ENCODE data around the gene ZBTB12.

Gene ZBTB12

DNA sequence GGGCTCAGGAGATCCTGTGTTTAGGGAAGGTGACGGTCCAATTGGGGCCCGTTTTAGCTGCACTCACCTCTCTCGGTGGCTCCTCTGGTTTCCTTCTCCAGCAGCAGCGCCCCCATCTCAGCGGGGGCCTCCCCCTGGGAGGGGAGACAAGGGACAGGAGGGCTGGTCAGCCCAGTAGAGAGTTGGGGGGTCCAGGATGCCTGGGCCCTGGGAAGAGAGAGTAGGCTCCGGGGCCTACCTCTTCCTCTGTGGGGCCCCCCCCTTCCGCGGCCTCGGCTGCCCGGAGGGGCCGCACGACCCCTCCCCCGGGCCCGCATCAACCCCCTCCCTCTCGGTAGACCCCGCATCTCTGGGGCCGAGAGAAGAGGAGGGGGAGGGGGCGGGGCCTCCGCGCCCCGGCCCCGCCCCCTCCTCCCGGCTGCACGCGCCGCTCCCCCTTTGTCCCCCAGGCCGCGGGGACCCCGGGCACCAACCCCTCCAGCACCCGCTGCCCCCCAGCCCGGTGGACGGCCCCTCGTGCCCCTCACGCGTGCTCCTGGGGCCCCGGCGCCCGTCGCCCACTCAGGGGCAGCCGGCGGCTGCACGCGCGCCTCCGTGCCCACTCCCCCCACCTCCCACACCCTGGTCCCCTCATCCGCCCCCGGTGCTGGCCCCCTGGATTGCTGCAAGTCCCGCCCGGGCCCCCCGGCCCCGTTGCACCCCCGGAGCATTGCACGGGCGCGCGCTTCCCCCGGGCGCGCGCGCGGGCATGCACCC is 4.9 kb downstream of the ZBTB12 start:
- DNase-seq, result no peak

DNA sequence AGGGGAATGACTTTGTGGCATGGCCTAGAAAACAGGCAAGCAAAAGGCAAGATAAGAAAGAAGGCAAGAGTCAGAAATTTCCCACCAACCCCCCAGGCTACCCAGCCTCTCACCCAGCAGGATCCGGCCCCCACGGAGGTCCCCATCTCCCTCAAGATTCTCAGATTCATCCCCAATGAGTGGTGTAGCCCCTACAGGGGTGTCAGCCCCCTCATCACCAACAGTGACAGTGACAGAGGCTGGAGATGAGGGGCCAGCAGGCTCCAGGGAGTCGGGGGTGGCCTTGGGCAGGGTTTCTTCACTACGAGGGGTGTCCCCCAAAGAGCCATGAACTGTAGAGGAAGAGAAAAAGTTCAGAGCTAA is 5.4 kb downstream of the ZBTB12 start:
- DNase-seq, result no peak

DNA sequence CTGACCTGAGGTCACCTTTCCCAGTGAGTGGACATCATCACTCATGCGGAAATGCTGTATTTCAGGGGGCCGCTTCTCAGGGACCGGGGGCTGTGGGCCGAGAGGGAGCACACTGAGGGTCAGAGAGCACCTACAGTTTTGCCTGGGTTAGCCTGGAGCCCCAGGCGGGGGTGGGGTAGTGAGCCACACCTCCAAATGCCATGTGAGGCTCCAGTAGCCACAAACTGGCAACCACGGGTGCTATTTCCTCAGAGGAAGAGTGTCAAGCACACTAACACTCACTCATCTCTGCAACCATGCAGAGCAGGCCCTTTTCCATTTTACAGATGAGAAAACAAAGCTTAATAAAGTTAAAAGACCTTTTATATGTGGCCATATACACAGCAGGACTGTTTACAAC is 9.1 kb downstream of the ZBTB12 start:
- peak; percentile 42 for DNase-seq

DNA sequence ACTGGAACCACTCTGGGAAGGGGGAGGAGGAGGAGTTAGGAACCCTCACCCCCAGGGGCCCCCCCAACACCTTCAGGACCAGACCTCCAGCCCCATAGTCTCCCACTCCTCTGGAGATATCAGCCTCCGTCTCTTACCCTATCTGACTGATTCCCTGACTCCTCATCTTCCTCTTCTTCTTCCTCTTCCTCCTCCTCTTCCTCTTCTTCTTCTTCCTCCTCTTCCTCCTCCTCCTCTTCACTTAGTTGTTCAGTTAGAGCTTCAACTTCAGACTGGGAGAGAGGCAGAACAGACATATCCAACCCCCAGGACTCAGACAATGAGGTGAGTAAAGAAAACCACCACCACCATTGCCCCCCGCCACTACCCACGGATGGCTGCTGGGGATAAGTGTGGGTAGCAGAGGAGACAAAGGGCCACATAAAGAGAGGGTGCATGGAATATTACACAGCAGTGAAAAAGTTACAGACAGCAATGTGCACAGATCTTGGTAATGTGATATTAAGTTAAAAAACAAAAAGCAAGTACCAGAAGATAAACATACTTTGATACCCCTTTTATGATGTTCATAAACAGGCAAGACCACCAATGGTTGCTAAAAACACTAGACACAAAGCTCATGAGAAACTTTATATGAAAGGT is 12.4 kb downstream of the ZBTB12 start:
- no peak for DNase-seq

DNA sequence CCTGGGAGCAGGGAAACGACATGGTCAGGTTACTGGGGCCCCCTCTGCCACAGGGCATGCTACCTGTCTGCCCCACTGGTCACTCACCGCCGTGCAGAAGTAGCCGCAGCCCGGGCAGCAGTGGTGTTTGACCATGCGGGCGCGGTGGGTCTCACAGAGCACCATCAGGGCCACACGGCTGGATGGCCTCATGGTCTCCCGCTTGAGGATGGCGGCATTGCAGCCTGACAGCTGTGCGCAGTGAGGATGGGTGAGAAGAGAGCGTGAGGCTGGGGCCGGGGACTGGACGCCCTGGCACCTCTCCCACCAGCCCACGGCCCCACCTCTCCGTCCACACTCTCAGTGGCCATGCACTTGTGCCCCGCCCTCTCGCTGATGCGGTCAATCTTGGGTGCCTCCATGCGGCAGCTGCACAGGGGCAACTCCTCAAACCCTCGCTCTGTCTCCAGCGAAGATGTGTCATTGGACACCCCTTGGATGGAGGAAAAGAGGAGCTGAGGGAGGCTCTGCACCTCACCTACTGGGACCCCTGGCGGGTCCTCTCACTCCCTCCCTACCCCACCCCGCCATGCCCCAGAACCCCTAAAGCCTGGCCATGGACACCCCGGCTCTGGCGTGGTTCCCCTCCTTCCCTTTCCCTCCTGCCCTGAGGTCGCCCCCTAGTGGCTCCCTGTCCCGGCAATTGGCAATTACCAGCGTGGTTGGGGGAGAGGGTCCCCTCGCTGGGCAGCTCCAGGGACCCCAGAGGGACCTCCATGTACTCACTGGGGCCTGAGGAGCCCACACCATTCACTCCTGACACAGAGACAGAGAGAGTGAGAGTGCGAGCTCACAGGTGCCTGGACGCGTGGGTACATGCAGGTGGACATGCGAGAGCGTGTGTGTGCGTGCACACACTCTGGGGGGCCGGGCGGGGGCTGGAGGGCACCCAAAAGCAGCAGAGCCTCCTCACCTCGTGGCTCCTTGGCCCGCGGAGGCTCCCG is 13.3 kb downstream of the ZBTB12 start:
- no peak for DNase-seq

DNA sequence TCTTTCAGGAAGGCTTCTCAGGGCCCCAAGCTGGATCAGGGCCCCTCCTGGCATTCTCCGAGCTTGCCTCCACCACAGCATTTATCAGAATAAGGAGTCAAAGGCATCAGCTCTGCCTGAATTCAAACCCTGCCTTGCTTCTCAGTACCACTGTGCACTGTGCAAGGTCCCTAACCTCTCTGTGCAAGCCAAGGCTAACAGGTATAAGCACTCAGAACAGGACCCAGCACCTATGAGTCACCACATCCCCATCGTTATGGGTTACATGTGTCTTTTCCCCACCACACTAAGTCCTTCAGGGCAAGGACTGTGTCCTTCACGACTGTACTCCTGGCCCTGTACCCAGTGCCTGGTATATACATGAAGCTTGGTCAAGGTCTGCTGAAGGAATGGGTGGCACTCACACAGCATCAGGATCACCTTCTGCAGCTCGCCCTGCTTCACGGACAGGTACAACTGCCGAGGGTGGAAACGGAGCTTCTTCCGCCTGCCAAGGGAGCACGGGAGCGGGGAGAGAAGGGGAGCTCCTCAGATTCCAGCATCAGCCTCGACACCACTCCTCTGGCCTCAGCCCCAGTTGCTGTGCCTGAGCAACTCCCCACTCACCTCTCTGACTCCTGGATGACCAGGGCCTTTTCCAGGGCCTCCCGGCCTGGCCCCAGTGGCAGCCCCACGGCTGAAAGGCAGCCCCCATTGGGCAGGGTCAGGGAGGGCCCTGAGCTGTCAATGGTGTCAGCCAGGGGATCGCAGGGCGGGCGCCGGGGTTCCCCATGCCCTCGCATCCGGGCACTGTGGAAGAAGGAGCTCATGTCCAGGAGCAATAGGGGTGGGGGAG is 14.5 kb downstream of the ZBTB12 start:
- DNase-seq, result no peak

DNA sequence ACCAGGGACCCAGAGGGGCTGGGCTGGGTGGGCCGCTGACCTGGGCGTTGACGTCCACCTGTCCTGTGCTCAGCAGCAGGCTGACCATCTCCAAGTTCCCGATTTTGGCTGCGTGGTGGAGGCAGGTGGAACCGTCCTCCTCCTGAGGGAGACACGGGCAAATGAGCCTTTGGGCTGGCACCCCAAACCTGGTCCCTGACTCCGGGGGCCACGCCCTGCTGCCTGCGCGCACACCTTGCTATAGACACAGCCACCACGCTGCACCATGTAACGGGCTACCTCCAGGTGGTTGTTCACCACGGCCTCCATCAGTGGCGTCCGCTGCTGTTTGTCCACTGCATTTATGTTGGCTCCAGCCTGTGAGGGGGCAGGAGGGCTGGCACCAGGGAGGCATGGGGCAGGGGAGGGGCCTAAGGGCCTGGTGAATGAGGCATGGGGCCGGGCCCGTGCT is 15.3 kb downstream of the ZBTB12 start:
- no peak for DNase-seq

DNA sequence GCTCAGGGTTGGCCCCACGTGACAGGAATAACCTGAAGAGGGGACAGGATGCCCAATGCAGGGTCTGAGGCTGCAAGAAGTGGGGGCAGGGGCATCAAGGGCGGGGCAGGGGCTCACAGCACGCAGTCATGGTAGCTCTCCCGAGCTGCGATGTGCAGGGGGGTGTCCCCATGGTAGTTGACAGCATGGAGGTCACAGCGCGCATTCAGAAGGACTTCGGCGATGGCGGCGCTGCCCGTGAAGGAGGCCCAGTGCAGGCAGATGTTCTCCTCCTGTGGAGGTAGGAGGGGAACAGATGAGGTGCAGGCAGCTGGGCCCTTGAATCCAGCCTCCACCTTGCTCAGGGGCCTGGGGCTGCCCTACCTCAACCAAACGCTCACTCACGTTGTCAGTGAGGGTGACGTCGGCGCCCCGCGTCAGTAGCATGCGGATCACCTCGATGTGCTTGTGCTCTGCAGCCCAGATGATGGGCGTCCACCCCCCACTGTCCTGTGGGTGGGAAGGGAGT is 17.3 kb downstream of the ZBTB12 start:
- DNase-seq, result no peak

DNA sequence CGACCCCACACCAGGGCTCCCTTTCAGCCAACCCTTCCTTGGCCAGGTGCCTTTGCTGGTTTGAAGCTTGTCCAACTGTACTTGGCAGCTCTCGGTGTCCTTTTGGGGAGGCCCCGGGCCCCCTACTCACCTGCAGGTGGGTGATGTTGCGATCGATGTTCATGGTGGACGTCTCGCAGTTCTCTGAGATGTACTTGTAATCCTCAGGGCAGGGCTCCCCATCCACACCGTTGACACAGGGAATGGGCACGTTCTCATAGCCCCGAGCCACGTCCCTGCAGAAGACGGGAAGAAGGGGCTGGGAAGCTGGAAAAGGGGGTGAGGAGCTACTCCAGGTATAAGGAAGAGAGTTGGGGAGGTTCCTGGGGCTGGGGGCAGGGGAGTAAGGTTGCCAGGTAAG is 18.2 kb downstream of the ZBTB12 start:
- no peak for DNase-seq

DNA sequence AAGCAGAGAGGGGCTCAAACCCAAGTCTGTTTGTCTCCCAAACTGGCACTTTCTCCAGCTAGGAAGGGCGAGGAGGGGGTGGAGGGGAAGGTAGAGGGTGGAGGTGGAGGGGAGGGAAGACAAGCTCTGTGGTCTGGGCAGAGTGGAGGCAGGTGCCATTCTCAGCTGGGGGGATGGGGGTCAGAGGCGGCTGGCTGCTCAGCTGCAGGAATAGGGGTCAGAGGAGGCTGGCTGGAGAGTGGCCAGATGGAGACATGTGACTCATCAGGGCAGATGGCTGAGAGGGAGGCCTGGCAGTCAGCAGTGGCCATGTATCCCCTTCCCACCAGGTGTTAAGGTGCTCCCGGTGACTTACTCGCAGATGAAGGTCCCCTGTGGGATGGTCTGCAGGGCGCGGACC is 19.5 kb downstream of the ZBTB12 start:
- no peak for DNase-seq

DNA sequence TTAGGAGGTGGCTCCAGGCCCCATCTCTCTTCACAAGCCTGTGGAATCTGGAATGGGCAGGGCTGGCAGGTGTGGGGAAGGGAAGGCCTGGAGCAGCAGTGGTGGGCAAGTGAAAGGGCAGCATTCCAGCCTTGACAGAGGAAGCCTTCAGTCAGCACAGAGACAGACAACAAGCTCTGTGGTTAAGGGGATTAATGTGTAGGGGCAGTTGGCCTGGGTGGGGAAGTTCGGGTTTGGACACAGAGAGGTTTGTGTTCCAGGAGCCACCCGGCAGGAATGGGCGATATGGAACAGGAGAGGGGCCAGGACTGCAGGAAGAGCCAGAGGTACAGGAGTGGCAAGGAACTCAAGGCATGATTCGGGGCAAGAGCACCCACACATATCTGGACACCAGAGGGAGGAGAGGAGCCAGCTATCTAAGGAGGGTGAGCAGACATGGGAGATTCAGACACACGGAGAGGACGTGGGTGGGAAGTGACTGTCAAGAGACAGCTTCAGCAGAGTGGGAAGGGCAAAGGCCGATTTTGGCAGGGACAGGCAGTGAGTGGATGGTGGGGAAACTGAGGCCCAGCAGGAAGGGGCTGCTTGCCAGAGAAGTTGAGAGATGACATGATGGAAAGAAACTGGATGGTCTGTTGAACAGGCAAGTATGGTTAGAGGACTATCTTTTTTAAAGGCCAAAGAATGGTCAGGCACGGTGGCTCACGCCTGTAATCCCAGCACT is 20.6 kb downstream of the ZBTB12 start:
- no peak for DNase-seq

DNA sequence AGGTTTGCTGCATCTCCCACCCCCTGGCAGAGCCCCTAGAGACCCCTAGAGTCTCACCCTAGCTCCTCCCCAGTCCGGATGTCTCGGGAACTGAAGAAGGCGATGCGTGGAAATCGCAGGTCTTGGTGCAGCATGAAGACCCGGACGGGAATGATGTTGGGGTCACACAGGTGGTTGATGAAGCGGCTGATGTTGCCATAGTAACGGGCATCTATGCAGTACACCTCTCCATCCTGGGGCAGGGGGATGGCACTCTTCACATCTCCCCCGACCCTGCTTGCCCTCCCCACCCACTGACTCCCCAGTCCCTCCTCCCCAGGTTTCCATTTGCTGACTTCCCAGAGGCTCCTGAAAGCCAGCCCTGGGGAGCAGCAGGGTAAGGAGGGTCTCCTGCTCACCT is 21.3 kb downstream of the ZBTB12 start:
- no peak for DNase-seq

DNA sequence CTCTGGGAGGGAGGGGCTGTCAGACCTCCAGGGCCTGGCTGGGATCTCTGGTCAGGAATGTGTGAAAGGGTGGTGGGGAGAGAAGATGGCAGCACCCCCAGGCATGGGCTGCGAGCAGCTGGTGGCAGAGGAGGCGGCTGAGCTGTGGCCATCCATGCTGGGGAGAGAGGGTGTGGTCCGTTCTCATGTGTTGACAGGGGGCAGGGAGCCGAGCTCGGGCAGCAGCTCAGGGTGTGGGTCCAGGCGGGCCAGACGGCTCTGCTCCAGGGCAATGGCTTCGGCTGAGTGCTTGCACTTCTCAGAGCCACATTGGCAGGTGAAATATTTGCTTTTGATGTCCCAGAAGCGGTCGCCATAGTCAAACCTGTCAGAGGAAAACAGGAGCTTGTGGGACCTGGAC is 22.0 kb downstream of the ZBTB12 start:
- no peak for DNase-seq

DNA sequence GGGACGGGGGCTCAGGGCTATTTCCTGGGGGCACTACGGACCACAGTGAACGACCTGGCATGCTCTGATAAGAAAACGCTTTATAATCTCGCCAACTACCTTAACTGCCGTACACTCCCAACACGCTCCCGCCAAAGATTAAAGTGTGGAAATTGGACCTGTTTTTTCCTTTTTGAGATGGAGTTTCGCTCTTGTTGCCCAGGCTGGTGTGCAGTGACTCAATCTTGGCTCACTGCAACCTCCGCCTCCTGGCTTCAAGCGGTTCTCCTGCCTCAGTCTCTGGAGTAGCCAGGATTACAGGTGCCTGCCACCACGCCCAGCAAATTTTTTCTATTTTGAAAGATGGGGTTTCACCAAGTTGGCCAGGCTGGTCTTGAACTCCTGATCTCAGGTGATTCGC is 22.7 kb downstream of the ZBTB12 start:
- DNase-seq, result no peak

DNA sequence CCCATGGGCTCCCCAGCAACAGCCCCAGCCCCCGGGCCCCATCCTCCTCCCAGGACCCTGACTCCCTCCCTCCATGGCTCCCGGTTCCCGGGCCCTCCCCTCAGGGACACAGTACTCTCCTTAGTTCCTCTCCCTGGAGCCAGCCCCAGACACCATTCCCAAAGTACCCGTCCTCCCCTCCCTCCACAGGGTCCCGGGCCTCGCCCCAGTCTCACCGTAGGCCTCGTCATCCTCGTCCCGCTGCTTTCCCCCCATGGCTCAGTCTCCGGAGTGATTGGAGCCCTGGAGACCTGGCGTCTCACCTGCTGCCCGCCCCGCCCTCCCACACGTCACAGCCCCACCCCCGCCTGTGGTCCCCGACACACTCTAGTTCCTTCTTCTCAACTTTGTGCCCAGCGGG is 23.2 kb downstream of the ZBTB12 start, which contains the start of gene SLC44A4:
Gene SLC44A4 (minus strand): TSS at position 272 of the 400 bp plus-strand sequence. CDS start 17 bp downstream, at position 255.
- DNase-seq, result no peak

DNA sequence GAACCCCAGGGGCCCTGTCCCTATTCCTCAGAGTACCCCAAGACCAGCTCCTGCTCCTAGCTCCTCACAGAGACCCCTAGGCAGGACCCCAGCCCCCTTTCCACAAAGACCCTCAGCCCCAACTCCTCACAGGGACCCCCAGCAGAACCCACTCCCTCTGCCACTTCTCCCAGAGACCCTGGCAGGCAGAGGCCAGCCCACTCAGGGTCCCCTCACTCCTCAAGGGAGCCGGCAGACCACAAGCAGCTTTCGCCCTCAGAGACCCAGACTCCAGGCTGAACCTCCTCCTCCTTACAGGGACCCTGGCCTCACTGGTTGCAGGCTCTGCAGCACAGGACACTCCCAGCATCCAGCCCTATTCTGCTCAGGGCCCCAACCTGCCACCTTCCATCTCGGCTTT is 23.7 kb downstream of the ZBTB12 start:
- no peak for DNase-seq

DNA sequence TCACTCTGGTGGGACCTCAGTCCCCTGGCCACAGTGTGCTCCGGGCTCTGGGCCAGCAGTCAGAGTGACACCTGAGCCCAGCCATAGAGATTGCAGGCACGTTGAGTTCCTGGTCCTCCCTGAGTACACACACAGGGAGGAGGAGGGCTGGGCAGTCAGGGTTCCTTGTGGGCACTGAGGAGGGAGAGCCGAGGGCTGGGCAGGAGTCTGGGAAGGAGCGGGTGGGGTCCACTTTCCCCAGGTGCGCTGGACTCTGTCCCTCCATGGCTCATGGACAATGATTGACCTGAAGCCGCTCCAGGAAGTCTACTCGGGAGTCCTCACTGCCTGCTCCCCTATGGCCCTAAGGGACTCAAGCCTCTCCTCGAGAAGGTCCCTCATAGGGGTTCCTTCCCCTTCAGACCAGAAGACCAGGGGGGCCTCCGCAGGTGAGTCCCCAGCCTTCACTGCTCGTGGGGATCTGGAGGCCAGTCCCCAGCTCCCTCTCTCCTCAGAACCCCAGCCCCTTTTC is 24.2 kb downstream of the ZBTB12 start:
- no peak for DNase-seq

DNA sequence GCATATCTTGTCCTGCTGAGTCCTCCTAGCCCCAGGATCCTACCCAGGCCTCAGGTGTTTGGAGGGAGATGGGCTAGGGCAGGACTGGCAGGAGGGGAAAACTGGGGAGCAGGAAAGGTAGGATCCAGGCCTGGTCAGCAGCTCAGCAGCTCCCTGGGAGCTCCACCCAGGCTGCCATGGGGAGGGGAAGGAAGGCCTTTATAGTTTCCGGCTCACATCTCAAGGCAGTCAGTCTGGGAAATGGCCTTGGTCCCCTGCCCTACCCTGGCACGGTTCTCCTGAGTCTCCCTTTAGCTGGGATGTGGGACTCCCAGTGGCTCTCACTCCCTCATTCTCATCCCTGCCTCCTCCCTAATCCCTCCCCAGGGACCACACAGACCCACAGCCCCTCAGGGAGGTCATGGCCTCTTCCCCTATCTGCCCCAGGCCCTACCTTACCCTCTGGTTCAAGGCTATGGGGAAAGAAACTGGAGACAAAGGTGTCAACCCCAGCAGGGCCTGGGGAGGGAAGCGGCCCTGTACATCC is 24.7 kb downstream of the ZBTB12 start:
- DNase-seq, result no peak

DNA sequence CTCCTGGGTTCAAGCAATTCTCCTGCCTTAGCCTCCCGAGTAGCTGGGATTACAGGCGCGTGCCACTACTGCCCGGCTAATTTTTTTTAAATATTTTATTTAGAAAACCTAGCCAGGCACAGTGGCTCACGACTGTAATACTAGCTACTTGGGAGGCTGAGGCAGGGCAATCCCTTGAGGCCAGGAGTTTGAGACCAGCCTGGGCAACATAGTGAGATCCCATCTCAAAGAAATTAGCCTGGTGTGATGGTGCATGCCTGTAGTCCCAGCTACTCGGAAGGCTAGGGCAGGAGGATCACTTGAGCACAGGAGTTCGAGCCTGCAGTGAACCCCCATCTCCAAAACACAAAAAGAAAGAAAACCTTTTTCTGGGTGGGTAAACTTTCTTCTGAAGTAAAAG is 25.5 kb downstream of the ZBTB12 start:
- no peak for DNase-seq

DNA sequence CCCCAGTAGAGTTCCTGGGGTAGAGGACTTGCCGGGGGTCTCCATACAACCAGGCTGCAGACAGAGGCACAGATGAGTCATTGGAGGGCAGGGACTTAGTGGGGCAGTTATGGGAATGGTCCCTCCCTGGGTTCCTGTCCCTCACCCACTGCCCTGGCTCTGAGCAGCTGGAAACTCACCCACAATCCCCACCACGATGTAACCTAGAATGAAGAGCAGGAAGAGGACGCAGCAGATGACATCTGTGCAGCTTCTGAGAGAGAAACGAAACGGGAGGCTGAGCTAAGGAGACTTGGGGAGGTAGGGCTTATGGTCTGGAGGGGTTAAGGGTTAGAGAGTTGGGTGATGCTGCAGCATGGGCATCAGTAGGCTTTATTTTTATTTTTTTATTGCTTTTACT is 26.0 kb downstream of the ZBTB12 start:
- no peak for DNase-seq

Measured in MV-4-11 (cell line).